B cell (primary cell): ENCODE data around the gene ACVR1. TPM values are rescaled to one million over a fixed set of nuclear protein-coding genes. Genes with fewer than 3 reads are reported as not detected.

ENCODE experiments used
- ATAC-seq: fragments of 200-7000 bp; cut with Tn5 transposase; one replicate; pipeline ENCODE4 v1.10.0; 2021; ENCODE audit warnings: low read depth, mild to moderate bottlenecking, moderate number of reproducible peaks, moderate library complexity
- CTCF ChIA-PET: fragments of 350-600 bp; sonication (Branson Sonifier 250); formaldehyde crosslinking; loops from one replicate; lab custom pipeline; 2021; ENCODE audit warnings: antibody characterized with exemption, inconsistent platforms; lab: Charles Lee
- POLR2A ChIA-PET: fragments of 350-600 bp; sonication (Branson Sonifier 250); formaldehyde crosslinking; loops from one replicate; lab custom pipeline; 2021; ENCODE audit warnings: antibody characterized with exemption; lab: Charles Lee
- DNase-seq: peaks from one replicate; pipeline ENCODE4 v3.0.0; 2013
- H2AFZ ChIP-seq: 2 replicates; pipeline ENCODE4 v1.6.1; 2012; ENCODE audit warnings: mild to moderate bottlenecking, low read depth, low read length; ENCODE audit not compliant: insufficient read depth, poor library complexity, severe bottlenecking
- H3K27ac ChIP-seq, 2 donors: 1 replicate in 1 of 2; 2 replicates in 1 of 2; pipeline ENCODE4 v1.5.1; 2012 to 2013; ENCODE audit warnings: low read length in 2 of 2, mild to moderate bottlenecking in 2 of 2, moderate library complexity in 1 of 2
- H3K27me3 ChIP-seq, 4 experiments: fragments of 200-600 bp in 1 of 4; sonication (generic) in 1 of 4; replicated peaks in 1 of 4; 1 replicate in 2 of 4; 2 replicates in 2 of 4; pipeline versions ENCODE4 v1.6.1 to v1.7.0; 2013 to 2016; ENCODE audit warnings: low read length in 3 of 4, mild to moderate bottlenecking in 2 of 4, mixed read lengths in 1 of 4, moderate library complexity in 1 of 4; ENCODE audit not compliant: insufficient read depth in 4 of 4, control insufficient read depth in 3 of 4; ENCODE audit errors: control extremely low read depth in 1 of 4
- H3K36me3 ChIP-seq, 2 experiments: replicated peaks in 1 of 2; 1 replicate in 1 of 2; 2 replicates in 1 of 2; pipeline versions ENCODE4 v1.6.1 to v1.7.1; 2013; ENCODE audit warnings: low read length in 1 of 2; ENCODE audit not compliant: insufficient read depth in 2 of 2, control insufficient read depth in 1 of 2; ENCODE audit errors: control extremely low read depth in 1 of 2, extremely low read depth in 1 of 2
- H3K4me1 ChIP-seq, 2 donors: fragments of 200-600 bp in 1 of 2; sonication (generic) in 1 of 2; 1 replicate in 1 of 2; 2 replicates in 1 of 2; pipeline versions ENCODE4 v1.5.1 to v1.6.1; 2013 to 2017; ENCODE audit warnings: low read length in 2 of 2; ENCODE audit not compliant: control insufficient read depth in 2 of 2, insufficient read depth in 2 of 2
- H3K4me2 ChIP-seq: replicated peaks from 2 replicates; pipeline ENCODE3; 2012; ENCODE audit warnings: mild to moderate bottlenecking, low read depth, low read length; ENCODE audit not compliant: poor library complexity, severe bottlenecking
- H3K4me3 ChIP-seq, 5 experiments: fragments of 200-600 bp in 1 of 5; sonication (generic) in 1 of 5; 1 replicate in 3 of 5; 2 replicates in 2 of 5; pipeline versions ENCODE4 v1.5.1 to v1.7.0; 2011 to 2016; ENCODE audit warnings: low read length in 4 of 5, mild to moderate bottlenecking in 4 of 5, low read depth in 2 of 5, control low read depth in 1 of 5, moderate library complexity in 1 of 5; ENCODE audit not compliant: insufficient read depth in 1 of 5; ENCODE audit errors: control extremely low read depth in 1 of 5, extremely low read depth in 1 of 5
- H3K79me2 ChIP-seq: fragments of 200-600 bp; sonication (generic); one replicate; pipeline ENCODE4 v1.6.0; 2016; ENCODE audit warnings: low read length; ENCODE audit not compliant: control insufficient read depth, insufficient read depth
- H3K9ac ChIP-seq: fragments of 200-600 bp; sonication (generic); 2 replicates; pipeline ENCODE4 v1.6.1; 2017; ENCODE audit warnings: mild to moderate bottlenecking, low read length, moderate library complexity
- H3K9me3 ChIP-seq, 3 donors: one replicate each; pipeline versions ENCODE4 v1.6.1 to v1.7.1; 2013; ENCODE audit warnings: low read length in 2 of 3; ENCODE audit not compliant: control insufficient read depth in 2 of 3, insufficient read depth in 1 of 3; ENCODE audit errors: control extremely low read depth in 1 of 3
- H4K20me1 ChIP-seq: 2 replicates; pipeline ENCODE4 v1.6.0; 2012; ENCODE audit warnings: mild to moderate bottlenecking, low read length; ENCODE audit not compliant: insufficient read depth, control insufficient read depth, poor library complexity, severe bottlenecking
- H3K27ac Mint-ChIP-seq: one replicate; pipeline ENCODE4 v1.8.0; 2021; ENCODE audit warnings: mixed read lengths
- H3K27me3 Mint-ChIP-seq: one replicate; pipeline ENCODE4 v1.8.0; 2021; ENCODE audit warnings: mixed read lengths
- H3K4me1 Mint-ChIP-seq: one replicate; pipeline ENCODE4 v1.8.0; 2021; ENCODE audit warnings: mixed read lengths
- H3K4me3 Mint-ChIP-seq: one replicate; pipeline ENCODE4 v1.8.0; 2021; ENCODE audit warnings: mixed read lengths
- H3K9me3 Mint-ChIP-seq: one replicate; pipeline ENCODE4 v1.8.0; 2022; ENCODE audit warnings: mixed read lengths; ENCODE audit not compliant: insufficient read depth
- CTCF ChIP-seq: fragments of 200-600 bp; IDR thresholded peaks from one replicate; pipeline ENCODE4 v1.8.0; 2022; ENCODE audit warnings: antibody characterized with exemption, mild to moderate bottlenecking
- EZH2 ChIP-seq: IDR thresholded peaks from 2 replicates; pipeline ENCODE4 v1.6.1; 2012; ENCODE audit warnings: borderline replicate concordance, low read depth, mild to moderate bottlenecking, moderate library complexity, low read length; ENCODE audit not compliant: insufficient read depth, poor library complexity, severe bottlenecking
- WGBS: methylation state at CpG from one replicate; pipeline ENCODE4 v1.1.5; 2013; ENCODE audit warnings: missing lambda C conversion rate; ENCODE audit not compliant: insufficient coverage; 5-methylcytosine and 5-hydroxymethylcytosine counted together
- intact Hi-C: fragments of 100-400 bp; cut with micrococcal nuclease; formaldehyde crosslinking; loops from one replicate; pipeline ENCODE4 v1.10.0; 2022
- polyA plus RNA-seq: library from polyadenylated mRNA; depleted of rRNA; stranded (reverse); fragments of >200 nt; gene quantifications from 2 replicates; pipeline ENCODE4 v1.2.3, GENCODE V29; 2012
- total RNA-seq, 2 donors: library from RNA; stranded (reverse); fragments of 120-200 nt in 1 of 2; gene quantifications; 1 replicate in 1 of 2; 2 replicates in 1 of 2; pipeline versions ENCODE4 v1.2.3 to v1.2.4, GENCODE V29; 2013 to 2022

Gene ACVR1
- total and polyA plus RNA-seq, 2 donors (not counting 1 experiment from before 2014, with no cell fraction given) = 3.7 to 11.7 TPM

DNA sequence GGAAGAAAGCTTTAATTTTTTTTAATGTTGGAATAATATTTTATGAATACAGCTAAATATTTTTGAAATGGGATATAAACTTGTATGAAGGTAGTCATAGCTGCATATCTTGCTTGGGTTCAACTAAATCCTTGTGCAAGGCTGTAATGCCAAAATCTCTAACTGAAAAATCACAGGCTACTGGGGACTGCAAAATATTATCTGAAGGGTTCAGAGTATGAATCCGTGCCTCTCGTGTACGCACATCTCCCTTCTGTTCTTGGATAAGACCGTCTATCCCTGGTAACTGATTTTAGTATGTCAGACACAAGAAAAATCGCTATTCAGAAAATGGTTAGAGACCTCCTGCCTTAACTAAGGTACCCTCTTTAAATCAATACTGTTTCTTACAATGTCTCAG lies 71.8 kb downstream of the ACVR1 start:
- no peak for DNase-seq
- TF ChIP-seq EZH2 (no peak), CTCF (no peak)
- CTCF ChIA-PET = no interaction called here
- no peaks in the 10 kb centered on the region for H3K79me2 ChIP-seq
- H3K9ac ChIP-seq = no peak overlapping the region
- H3K27me3 ChIP-seq = no peaks in the 10 kb centered on the region
- no peaks in the 10 kb centered on the region for H3K9me3 ChIP-seq
- no peaks in the 10 kb centered on the region for H3K36me3 ChIP-seq
- H3K27me3 Mint-ChIP-seq = no peaks in the 10 kb centered on the region
- no peaks in the 10 kb centered on the region for H4K20me1 ChIP-seq
- no peak overlapping the region for H3K4me3 Mint-ChIP-seq
- POLR2A ChIA-PET = no interaction called here
- WGBS = no CpG with 5 or more reads among the region's 5 CpGs
- intact Hi-C loops = no loop called here
- no peaks in the 10 kb centered on the region for H3K9me3 Mint-ChIP-seq
- no peak overlapping the region for H3K27ac ChIP-seq
- H3K27ac Mint-ChIP-seq = no peak overlapping the region
- no peaks in the 10 kb centered on the region for H3K4me1 Mint-ChIP-seq
- no peak for ATAC-seq
- H3K4me3 ChIP-seq = no peak overlapping the region
- H3K4me1 ChIP-seq = no peaks in the 10 kb centered on the region
- no peak overlapping the region for H2AFZ ChIP-seq
- no peak overlapping the region for H3K4me2 ChIP-seq

DNA sequence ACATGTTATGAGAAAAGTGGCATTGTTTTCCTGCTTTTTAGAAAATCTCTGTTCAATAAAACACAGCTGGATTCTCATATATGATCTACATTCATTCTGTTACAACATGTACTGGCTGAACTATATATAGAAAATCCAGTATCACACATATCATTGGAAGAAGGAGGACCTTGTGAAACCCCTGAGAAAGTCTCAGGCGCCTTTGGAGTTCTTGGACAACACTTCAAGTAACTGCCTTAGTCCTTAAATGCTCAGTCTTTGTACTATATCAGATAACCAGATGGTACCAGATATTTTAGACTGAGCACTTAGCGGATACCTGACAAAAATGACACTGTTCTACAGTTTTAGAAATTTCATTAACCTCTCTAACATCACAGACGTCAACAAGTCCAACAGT lies 72.2 kb downstream of the ACVR1 start:
- no peaks in the 10 kb centered on the region for H3K27me3 Mint-ChIP-seq
- Histone ChIP-seq H2AFZ (no peak overlapping the region), H3K27me3 (no peaks in the 10 kb centered on the region), H3K4me1 (no peaks in the 10 kb centered on the region), H3K4me2 (no peak overlapping the region), H3K79me2 (no peaks in the 10 kb centered on the region), H3K9me3 (no peaks in the 10 kb centered on the region), H3K9ac (no peak overlapping the region), H3K4me3 (no peak overlapping the region), H4K20me1 (no peaks in the 10 kb centered on the region), H3K36me3 (no peaks in the 10 kb centered on the region), H3K27ac (no peak overlapping the region)
- POLR2A ChIA-PET = no interaction called here
- H3K9me3 Mint-ChIP-seq = no peaks in the 10 kb centered on the region
- WGBS = 100% methylated on average over 1 of the region's 3 CpGs
- CTCF ChIA-PET = no interaction called here
- no peak overlapping the region for H3K4me3 Mint-ChIP-seq
- TF ChIP-seq EZH2 = no peak
- TF ChIP-seq CTCF = no peak
- H3K27ac Mint-ChIP-seq = no peak overlapping the region
- intact Hi-C loops = no loop called here
- DNase-seq = no peak
- ATAC-seq = no peak
- H3K4me1 Mint-ChIP-seq = no peaks in the 10 kb centered on the region
